ENCODE measurements around the gene ANKS1B.

The ANKS1B gene

GRCh38 chr12:98908866-98909265 lies 1075.9 kb downstream of the ANKS1B start:
- no peak overlapping the region for H3K27ac ChIP-seq
- H3K4me3 ChIP-seq = no peak overlapping the region
- intact Hi-C loops (cut with DNase I; ENCODE audit: low total_unique reads) = no loop called here
- H3K9me3 ChIP-seq = no peaks in the 10 kb centered on the region
- TF ChIP-seq CTCF (IDR thresholded peaks at IDR 0.05) = no peak
- H3K4me1 ChIP-seq = no peaks in the 10 kb centered on the region
- no peaks in the 10 kb centered on the region for H3K27me3 ChIP-seq
- no peak for DNase-seq
- H3K36me3 ChIP-seq = no peaks in the 10 kb centered on the region

GRCh38 chr12:98903875-98904274 lies 1080.9 kb downstream of the ANKS1B start:
- intact Hi-C loops (cut with DNase I; ENCODE audit: low total_unique reads) = no loop called here
- Histone ChIP-seq H3K9me3 (no peaks in the 10 kb centered on the region), H3K27me3 (no peaks in the 10 kb centered on the region), H3K27ac (no peak overlapping the region), H3K4me3 (no peak overlapping the region), H3K36me3 (no peaks in the 10 kb centered on the region), H3K4me1 (no peaks in the 10 kb centered on the region)
- no peak for TF ChIP-seq CTCF (IDR thresholded peaks at IDR 0.05)
- DNase-seq = no peak

GRCh38 chr12:98901189-98901588 lies 1083.5 kb downstream of the ANKS1B start:
- Histone ChIP-seq H3K4me1 (no peaks in the 10 kb centered on the region), H3K9me3 (no peaks in the 10 kb centered on the region), H3K4me3 (no peak overlapping the region), H3K36me3 (no peaks in the 10 kb centered on the region), H3K27me3 (peaks cover 0 to 2% of the 10 kb centered on the region in 2 donors), H3K27ac (no peak overlapping the region)
- DNase-seq = no peak
- intact Hi-C loops (cut with DNase I; ENCODE audit: low total_unique reads) = no loop called here
- no peak for TF ChIP-seq CTCF (IDR thresholded peaks at IDR 0.05)

GRCh38 chr12:98896938-98897337 lies 1087.8 kb downstream of the ANKS1B start:
- intact Hi-C loops (cut with DNase I; ENCODE audit: low total_unique reads) = no loop called here
- H3K27ac ChIP-seq = no peak overlapping the region

GRCh38 chr12:98895086-98895651 lies 1089.6 kb downstream of the ANKS1B start:
- Histone ChIP-seq H3K36me3 (no peaks in the 10 kb centered on the region), H3K4me1 (peaks cover 0 to 19% (median 9%) of the 10 kb centered on the region in 4 donors), H3K27ac (no peak overlapping the region), H3K4me3 (peak overlapping the region; percentile 33 to 49), H3K27me3 (peaks cover 0 to 16% of the 10 kb centered on the region in 2 donors), H3K9me3 (no peaks in the 10 kb centered on the region)
- no peak for DNase-seq
- no peak for TF ChIP-seq CTCF (IDR thresholded peaks at IDR 0.05)
- intact Hi-C loops (cut with DNase I; ENCODE audit: low total_unique reads) = no loop called here

More at GRCh38 chr12:98896938-98897337, 1087.8 kb downstream of the ANKS1B start:
- H3K27me3 ChIP-seq = peaks cover 0 to 16% of the 10 kb centered on the region in 2 donors
- no peak for DNase-seq
- H3K4me1 ChIP-seq = peaks cover 0 to 19% (median 9%) of the 10 kb centered on the region in 4 donors
- no peaks in the 10 kb centered on the region for H3K9me3 ChIP-seq
- H3K4me3 ChIP-seq = no peak overlapping the region
- H3K36me3 ChIP-seq = no peaks in the 10 kb centered on the region
- no peak for TF ChIP-seq CTCF (IDR thresholded peaks at IDR 0.05)
